Smooth muscle cell (in vitro differentiated cells): ENCODE results near the gene OR52M1. TPM values are rescaled to one million over a fixed set of nuclear protein-coding genes. Genes with fewer than 3 reads are reported as not detected.

Experiments used
- DNase-seq: peaks from one replicate; lab custom pipeline; 2025; ENCODE audit not compliant: unreplicated experiment; lab: John Stamatoyannopoulos, UW
- H2AFZ ChIP-seq: fragments of 200-600 bp; sonication (generic); 2 replicates; pipeline ENCODE4 v1.6.0; 2016; ENCODE audit warnings: antibody characterized with exemption, low read depth, mild to moderate bottlenecking
- H3F3A ChIP-seq: fragments of 200-600 bp; sonication (generic); 2 replicates; pipeline ENCODE4 v1.6.0; 2017; ENCODE audit warnings: antibody characterized with exemption, low read depth
- H3K27ac ChIP-seq: fragments of 200-600 bp; sonication (generic); 2 replicates; pipeline ENCODE4 v1.5.1; 2016; ENCODE audit warnings: low read depth, mild to moderate bottlenecking
- H3K27me3 ChIP-seq: fragments of 200-600 bp; sonication (generic); 2 replicates; pipeline ENCODE4 v1.6.1; 2016; ENCODE audit warnings: low read depth, mild to moderate bottlenecking
- H3K36me3 ChIP-seq: fragments of 200-600 bp; sonication (generic); 2 replicates; pipeline ENCODE4 v1.5.1; 2016; ENCODE audit warnings: low read depth
- H3K4me1 ChIP-seq: fragments of 200-600 bp; sonication (generic); 2 replicates; pipeline ENCODE4 v1.5.1; 2016; ENCODE audit warnings: low read depth
- H3K4me2 ChIP-seq: fragments of 200-600 bp; sonication (generic); 2 replicates; pipeline ENCODE4 v1.6.0; 2016; ENCODE audit warnings: mild to moderate bottlenecking
- H3K4me3 ChIP-seq: fragments of 200-600 bp; sonication (generic); 2 replicates; pipeline ENCODE4 v1.5.1; 2016; ENCODE audit warnings: mild to moderate bottlenecking
- H3K79me2 ChIP-seq: fragments of 200-600 bp; sonication (generic); 2 replicates; pipeline ENCODE4 v1.6.0; 2016; ENCODE audit warnings: low read depth, mild to moderate bottlenecking
- H3K9ac ChIP-seq: fragments of 200-600 bp; sonication (generic); 2 replicates; pipeline ENCODE4 v1.6.0; 2016; ENCODE audit warnings: low read depth
- H3K9me3 ChIP-seq: fragments of 200-600 bp; sonication (generic); replicated peaks from 2 replicates; pipeline ENCODE4 v1.5.1; 2016; ENCODE audit warnings: low read depth
- H4K20me1 ChIP-seq: fragments of 200-600 bp; sonication (generic); 2 replicates; pipeline ENCODE4 v1.6.0; 2016; ENCODE audit warnings: low read depth
- WGBS: methylation state at CpG from one replicate; pipeline ENCODE4 v1.1.7; 2016; ENCODE audit warnings: low lambda C conversion rate; 5-methylcytosine and 5-hydroxymethylcytosine counted together
- polyA plus RNA-seq: library from polyadenylated mRNA; unstranded; fragments of >200 nt; fragmentation: Nextera tagmentation; extraction: Ambion mirVana; gene quantifications from 2 replicates; pipeline ENCODE4 v1.2.1, GENCODE V29; 2016
- total RNA-seq: library from RNA; depleted of rRNA; stranded (reverse); fragments of >200 nt; gene quantifications from 2 replicates; pipeline ENCODE4 v1.2.3, GENCODE V29; 2014
- TF ChIP-seq, protein P1 (sequence below): fragments of 200-600 bp; sonication (generic); IDR thresholded peaks from 2 replicates; pipeline ENCODE4 v1.5.1; 2017; ENCODE audit warnings: borderline replicate concordance, mild to moderate bottlenecking, antibody characterized with exemption; ENCODE audit not compliant: insufficient read depth, poor library complexity, severe bottlenecking

The OR52M1 gene
- total RNA-seq (not detected in 2 replicates), polyA plus RNA-seq (not detected in 2 replicates)

DNA sequence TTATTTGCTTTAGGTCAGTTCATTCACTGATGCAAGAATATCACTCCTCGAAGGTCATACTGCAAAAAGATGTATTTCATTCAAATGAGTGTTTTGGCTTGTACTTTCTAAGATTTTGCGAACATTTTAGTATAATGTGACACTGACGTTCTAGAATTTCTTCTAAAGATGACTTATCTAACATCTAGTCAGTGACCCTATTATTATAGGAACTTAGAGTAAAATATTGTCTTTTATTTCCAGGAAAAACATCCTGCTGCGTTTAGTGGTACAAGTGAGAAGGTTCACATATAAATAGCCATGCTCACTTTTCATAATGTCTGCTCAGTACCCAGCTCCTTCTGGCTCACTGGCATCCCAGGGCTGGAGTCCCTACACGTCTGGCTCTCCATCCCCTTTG is at the start of gene OR52M1:
TSS of gene OR52M1 (plus strand) at position 301 of the 400 bp plus-strand sequence. CDS start at position 301, 0 bp downstream.
- Histone ChIP-seq H3K36me3 (no peaks in the 10 kb centered on the region), H3F3A (no peaks in the 10 kb centered on the region), H3K27me3 (peaks cover 4% of the 10 kb centered on the region), H3K9ac (no peak within 1 kb of the TSS), H3K27ac (no peak within 1 kb of the TSS), H3K9me3 (no peaks in the 10 kb centered on the region), H2AFZ (no peak within 1 kb of the TSS), H3K4me1 (no peaks in the 10 kb centered on the region), H3K4me2 (no peak within 1 kb of the TSS), H3K79me2 (no peaks in the 10 kb centered on the region), H4K20me1 (no peaks in the 10 kb centered on the region), H3K4me3 (no peak within 1 kb of the TSS)
- 86% methylated on average over 5 of the region's 5 CpGs for WGBS
- DNase-seq = no peak
- TF ChIP-seq, protein P1, sequence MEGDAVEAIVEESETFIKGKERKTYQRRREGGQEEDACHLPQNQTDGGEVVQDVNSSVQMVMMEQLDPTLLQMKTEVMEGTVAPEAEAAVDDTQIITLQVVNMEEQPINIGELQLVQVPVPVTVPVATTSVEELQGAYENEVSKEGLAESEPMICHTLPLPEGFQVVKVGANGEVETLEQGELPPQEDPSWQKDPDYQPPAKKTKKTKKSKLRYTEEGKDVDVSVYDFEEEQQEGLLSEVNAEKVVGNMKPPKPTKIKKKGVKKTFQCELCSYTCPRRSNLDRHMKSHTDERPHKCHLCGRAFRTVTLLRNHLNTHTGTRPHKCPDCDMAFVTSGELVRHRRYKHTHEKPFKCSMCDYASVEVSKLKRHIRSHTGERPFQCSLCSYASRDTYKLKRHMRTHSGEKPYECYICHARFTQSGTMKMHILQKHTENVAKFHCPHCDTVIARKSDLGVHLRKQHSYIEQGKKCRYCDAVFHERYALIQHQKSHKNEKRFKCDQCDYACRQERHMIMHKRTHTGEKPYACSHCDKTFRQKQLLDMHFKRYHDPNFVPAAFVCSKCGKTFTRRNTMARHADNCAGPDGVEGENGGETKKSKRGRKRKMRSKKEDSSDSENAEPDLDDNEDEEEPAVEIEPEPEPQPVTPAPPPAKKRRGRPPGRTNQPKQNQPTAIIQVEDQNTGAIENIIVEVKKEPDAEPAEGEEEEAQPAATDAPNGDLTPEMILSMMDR = no peak

GRCh38 chr11:4495487-4495886 is 49.5 kb upstream of the OR52M1 start:
- H2AFZ ChIP-seq = no peak overlapping the region
- no peak overlapping the region for H3K4me3 ChIP-seq
- H3K79me2 ChIP-seq = no peaks in the 10 kb centered on the region
- DNase-seq = no peak
- H3K9ac ChIP-seq = no peak overlapping the region
- H3K27ac ChIP-seq = no peak overlapping the region
- no peaks in the 10 kb centered on the region for H3F3A ChIP-seq
- TF ChIP-seq, protein P1 = no peak
- 66% methylated on average over 7 of the region's 7 CpGs for WGBS
- H3K4me2 ChIP-seq = no peak overlapping the region
- peaks cover 16% of the 10 kb centered on the region for H3K27me3 ChIP-seq
- no peaks in the 10 kb centered on the region for H4K20me1 ChIP-seq
- no peaks in the 10 kb centered on the region for H3K9me3 ChIP-seq
- H3K4me1 ChIP-seq = no peaks in the 10 kb centered on the region
- no peaks in the 10 kb centered on the region for H3K36me3 ChIP-seq

GRCh38 chr11:4495986-4496385 is 49.0 kb upstream of the OR52M1 start:
- TF ChIP-seq, protein P1 = no peak
- Histone ChIP-seq H3K79me2 (no peaks in the 10 kb centered on the region), H3K4me2 (no peak overlapping the region), H3K4me3 (no peak overlapping the region), H3F3A (no peaks in the 10 kb centered on the region), H3K27ac (no peak overlapping the region), H2AFZ (no peak overlapping the region), H4K20me1 (no peaks in the 10 kb centered on the region), H3K9me3 (no peaks in the 10 kb centered on the region), H3K27me3 (peaks cover 16% of the 10 kb centered on the region), H3K36me3 (no peaks in the 10 kb centered on the region), H3K4me1 (no peaks in the 10 kb centered on the region), H3K9ac (no peak overlapping the region)
- WGBS = 15% methylated on average over 6 of the region's 6 CpGs
- DNase-seq = no peak

GRCh38 chr11:4496557-4497248 is 48.3 kb upstream of the OR52M1 start:
- Histone ChIP-seq H3K79me2 (no peaks in the 10 kb centered on the region), H4K20me1 (no peaks in the 10 kb centered on the region), H3K4me3 (no peak overlapping the region), H3K4me2 (no peak overlapping the region), H3K9me3 (no peaks in the 10 kb centered on the region), H3K4me1 (no peaks in the 10 kb centered on the region), H3K9ac (no peak overlapping the region), H3F3A (no peaks in the 10 kb centered on the region), H3K27me3 (peaks cover 16% of the 10 kb centered on the region), H3K27ac (no peak overlapping the region), H2AFZ (no peak overlapping the region), H3K36me3 (no peaks in the 10 kb centered on the region)
- TF ChIP-seq, protein P1 = no peak
- 77% methylated on average over 15 of the region's 15 CpGs for WGBS
- DNase-seq = no peak
